ENCODE data around the gene BAD. TPM values are rescaled to one million over a fixed set of nuclear protein-coding genes. Genes with fewer than 3 reads are reported as not detected.

BAD gene
- total and polyA plus RNA-seq, 2 of the 13 experiments (the other 11 are each of a cell fraction or from before 2014, with no cell fraction given): 17.9 to 28.5 TPM

- TF ChIP-seq ZSCAN20 (CRISPR knock-in tag; IDR thresholded peaks at IDR 0.05; ENCODE audit: borderline replicate concordance) (0 out of 2 replicates have a peak, but pooled peaks have one; percentile 46), ZNF549 (CRISPR knock-in tag; IDR thresholded peaks at IDR 0.05) (no peak), GTF3A (CRISPR knock-in tag; conservative IDR thresholded peaks at IDR 0.05) (no peak), ZNF3 (CRISPR knock-in tag; IDR thresholded peaks at IDR 0.05) (peak; percentile 72; the same call in 1 of the 2 replicates), NR2F1 (CRISPR knock-in tag; IDR thresholded peaks at IDR 0.05) (0 out of 4 replicates have a peak, but pooled peaks of 1 of the 2 experiments have one; percentile 11), FOXJ3 (CRISPR knock-in tag; IDR thresholded peaks at IDR 0.05; ENCODE audit: borderline replicate concordance) (peak; percentile 32; the same call in 1 of the 2 replicates), IKZF4 (CRISPR knock-in tag; IDR thresholded peaks at IDR 0.05; ENCODE audit: borderline replicate concordance, low read depth, not compliant biosample characterization) (no peak), MIER3 (CRISPR knock-in tag; IDR thresholded peaks at IDR 0.05; ENCODE audit: borderline replicate concordance) (no peak; the same call in 1 of the 2 replicates), ELK4 (CRISPR knock-in tag; IDR thresholded peaks at IDR 0.05; ENCODE audit: borderline replicate concordance) (no peak), POLR2AphosphoS5 (IDR thresholded peaks at IDR 0.05; ENCODE audit: low read depth, low read length) (peak; percentile 81), RAD21 (CRISPR knock-in tag; IDR thresholded peaks at IDR 0.05) (peak; percentile 48; the same call in 1 of the 2 replicates), HDAC2 (CRISPR knock-in tag; IDR thresholded peaks at IDR 0.05) (peak; percentile 56; the same call in 1 of the 2 replicates), FOXK2 (IDR thresholded peaks at IDR 0.05) (no peak), CENPBD1 (CRISPR knock-in tag; IDR thresholded peaks at IDR 0.05; ENCODE audit: borderline replicate concordance, low read depth) (no peak), TSC22D2 (CRISPR knock-in tag; IDR thresholded peaks at IDR 0.05; ENCODE audit: borderline replicate concordance) (peak; percentile 78; the same call in 1 of the 2 replicates), CCAR2 (optimal IDR thresholded peaks at IDR 0.05; ENCODE audit: low read depth, low read length) (peak; percentile 46), ARNTL (CRISPR knock-in tag; IDR thresholded peaks at IDR 0.05) (0 out of 2 replicates have a peak, but pooled peaks have one; percentile 61), U2AF2 (IDR thresholded peaks at IDR 0.05; ENCODE audit: low read depth, low read length) (no peak), MAFG (CRISPR knock-in tag; IDR thresholded peaks at IDR 0.05) (no peak), DMTF1 (CRISPR knock-in tag; IDR thresholded peaks at IDR 0.05) (no peak), JUND (CRISPR knock-in tag; IDR thresholded peaks at IDR 0.05) (no peak), ZNF781 (CRISPR knock-in tag; IDR thresholded peaks at IDR 0.05; ENCODE audit: borderline replicate concordance, not compliant biosample characterization) (peak; percentile 47), ZNF556 (CRISPR knock-in tag; IDR thresholded peaks at IDR 0.05; ENCODE audit: borderline replicate concordance) (peak; percentile 42; the same call in 1 of the 2 replicates)
These were observed 20.0 kb upstream of the BAD start (continued) for GRCh38 chr11:64304316-64305072.
